Epithelial cell of esophagus (primary cell): ENCODE measurements around the gene GYPC.

Experiments used
- DNase-seq: peaks from one replicate; pipeline ENCODE4 v3.0.0; 2010; ENCODE audit warnings: low read depth
- H3K4me3 ChIP-seq: 2 replicates; pipeline ENCODE4 v1.5.1; 2011; ENCODE audit warnings: mild to moderate bottlenecking, low read length, control low read depth
- TF ChIP-seq, protein P1 (sequence below): IDR thresholded peaks from 2 replicates; pipeline ENCODE4 v1.5.1; 2011; ENCODE audit warnings: low read depth, mild to moderate bottlenecking, low read length, control low read depth, inconsistent platforms; ENCODE audit not compliant: insufficient read depth; ENCODE audit errors: missing control alignments

The GYPC gene

DNA sequence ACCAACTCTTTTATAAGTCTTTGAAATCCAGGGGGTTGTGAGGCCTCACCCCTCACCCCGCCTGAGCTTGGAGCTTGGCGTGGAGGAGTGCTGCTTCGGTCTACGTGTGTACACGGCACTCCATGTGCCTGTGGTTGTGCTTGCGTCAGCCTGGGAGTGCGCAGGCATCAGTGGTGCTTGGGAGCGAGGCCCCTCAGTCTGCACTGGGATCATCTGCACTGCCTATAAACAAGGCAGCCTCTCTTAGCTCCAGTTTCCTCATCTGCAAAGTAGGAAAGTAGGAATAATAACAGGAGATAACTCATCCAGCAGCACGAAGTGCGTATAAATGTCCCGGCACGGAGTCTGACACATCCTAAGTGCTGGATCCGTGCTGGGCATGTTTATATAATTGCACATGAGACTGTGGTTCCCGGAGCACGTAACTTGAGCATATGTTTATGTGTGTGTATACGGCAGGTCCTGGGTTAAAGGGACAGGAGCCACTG is 1.2 kb downstream of the GYPC start:
- TF ChIP-seq, protein P1, sequence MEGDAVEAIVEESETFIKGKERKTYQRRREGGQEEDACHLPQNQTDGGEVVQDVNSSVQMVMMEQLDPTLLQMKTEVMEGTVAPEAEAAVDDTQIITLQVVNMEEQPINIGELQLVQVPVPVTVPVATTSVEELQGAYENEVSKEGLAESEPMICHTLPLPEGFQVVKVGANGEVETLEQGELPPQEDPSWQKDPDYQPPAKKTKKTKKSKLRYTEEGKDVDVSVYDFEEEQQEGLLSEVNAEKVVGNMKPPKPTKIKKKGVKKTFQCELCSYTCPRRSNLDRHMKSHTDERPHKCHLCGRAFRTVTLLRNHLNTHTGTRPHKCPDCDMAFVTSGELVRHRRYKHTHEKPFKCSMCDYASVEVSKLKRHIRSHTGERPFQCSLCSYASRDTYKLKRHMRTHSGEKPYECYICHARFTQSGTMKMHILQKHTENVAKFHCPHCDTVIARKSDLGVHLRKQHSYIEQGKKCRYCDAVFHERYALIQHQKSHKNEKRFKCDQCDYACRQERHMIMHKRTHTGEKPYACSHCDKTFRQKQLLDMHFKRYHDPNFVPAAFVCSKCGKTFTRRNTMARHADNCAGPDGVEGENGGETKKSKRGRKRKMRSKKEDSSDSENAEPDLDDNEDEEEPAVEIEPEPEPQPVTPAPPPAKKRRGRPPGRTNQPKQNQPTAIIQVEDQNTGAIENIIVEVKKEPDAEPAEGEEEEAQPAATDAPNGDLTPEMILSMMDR = no peak
- H3K4me3 ChIP-seq = no peak overlapping the region
- DNase-seq = peak; percentile 7

GRCh38 chr2:126657636-126658318 is 1.8 kb downstream of the GYPC start:
- no peak overlapping the region for H3K4me3 ChIP-seq
- DNase-seq = peak; percentile 5
- TF ChIP-seq, protein P1 = no peak

DNA sequence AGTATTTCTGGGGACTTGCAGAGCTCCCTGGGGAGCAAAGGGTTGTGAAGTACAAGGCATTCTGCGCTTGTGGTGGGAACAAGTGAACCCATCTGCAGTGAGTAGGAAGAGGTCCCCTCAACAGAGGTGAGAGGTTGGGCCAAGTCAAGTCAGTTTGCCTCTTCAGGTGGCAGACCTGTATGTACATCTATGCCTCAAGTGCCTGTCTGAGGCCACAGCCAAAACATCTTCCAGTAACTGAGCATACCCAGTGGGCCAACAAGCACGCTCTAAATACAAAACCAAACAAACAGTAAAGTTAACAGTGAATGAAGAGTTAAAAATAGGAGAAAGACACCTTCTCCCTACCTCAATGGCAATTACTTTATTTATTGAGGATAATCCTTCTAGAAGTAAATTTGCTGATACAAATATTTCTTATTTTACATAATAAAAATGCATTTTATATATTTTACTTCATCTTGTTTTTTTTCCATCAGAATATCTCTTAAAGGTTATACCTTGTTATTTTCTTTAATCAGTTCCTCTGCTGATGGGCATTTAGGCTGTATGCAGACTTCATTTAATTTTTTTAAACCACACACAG is 2.5 kb downstream of the GYPC start:
- H3K4me3 ChIP-seq = no peak overlapping the region
- TF ChIP-seq, protein P1 = no peak
- DNase-seq = no peak

DNA sequence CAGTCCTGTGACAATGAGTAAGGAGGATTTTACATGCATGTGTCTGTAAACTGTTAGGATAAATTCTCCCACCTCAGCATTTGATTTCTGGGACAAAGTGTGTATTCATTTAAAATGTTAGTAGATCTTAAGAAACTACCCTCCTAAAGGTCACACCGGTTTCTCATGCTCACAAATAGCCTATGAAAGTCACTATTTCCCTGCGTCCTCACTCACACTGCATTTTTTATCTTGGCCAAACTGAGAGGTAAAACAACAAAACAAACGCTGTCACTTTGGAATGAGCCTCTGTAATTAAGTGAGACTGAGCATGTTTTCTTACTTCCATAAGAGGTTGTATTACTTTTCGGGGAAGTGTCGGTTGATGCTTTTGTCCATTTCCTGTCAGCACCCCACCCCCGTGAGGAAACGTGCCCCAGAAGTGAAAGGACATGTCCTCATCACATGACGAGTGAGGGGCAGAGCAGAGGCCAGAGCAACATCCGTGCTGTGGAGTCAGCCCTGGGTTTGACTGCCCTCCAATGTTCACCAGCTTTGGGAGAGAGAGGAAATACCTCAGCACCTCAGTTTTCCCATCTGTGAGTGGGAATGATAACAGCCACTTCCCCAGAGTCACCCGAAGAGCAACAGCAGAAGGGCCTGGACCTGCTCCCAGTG is 3.1 kb downstream of the GYPC start:
- no peak overlapping the region for H3K4me3 ChIP-seq
- no peak for DNase-seq

DNA sequence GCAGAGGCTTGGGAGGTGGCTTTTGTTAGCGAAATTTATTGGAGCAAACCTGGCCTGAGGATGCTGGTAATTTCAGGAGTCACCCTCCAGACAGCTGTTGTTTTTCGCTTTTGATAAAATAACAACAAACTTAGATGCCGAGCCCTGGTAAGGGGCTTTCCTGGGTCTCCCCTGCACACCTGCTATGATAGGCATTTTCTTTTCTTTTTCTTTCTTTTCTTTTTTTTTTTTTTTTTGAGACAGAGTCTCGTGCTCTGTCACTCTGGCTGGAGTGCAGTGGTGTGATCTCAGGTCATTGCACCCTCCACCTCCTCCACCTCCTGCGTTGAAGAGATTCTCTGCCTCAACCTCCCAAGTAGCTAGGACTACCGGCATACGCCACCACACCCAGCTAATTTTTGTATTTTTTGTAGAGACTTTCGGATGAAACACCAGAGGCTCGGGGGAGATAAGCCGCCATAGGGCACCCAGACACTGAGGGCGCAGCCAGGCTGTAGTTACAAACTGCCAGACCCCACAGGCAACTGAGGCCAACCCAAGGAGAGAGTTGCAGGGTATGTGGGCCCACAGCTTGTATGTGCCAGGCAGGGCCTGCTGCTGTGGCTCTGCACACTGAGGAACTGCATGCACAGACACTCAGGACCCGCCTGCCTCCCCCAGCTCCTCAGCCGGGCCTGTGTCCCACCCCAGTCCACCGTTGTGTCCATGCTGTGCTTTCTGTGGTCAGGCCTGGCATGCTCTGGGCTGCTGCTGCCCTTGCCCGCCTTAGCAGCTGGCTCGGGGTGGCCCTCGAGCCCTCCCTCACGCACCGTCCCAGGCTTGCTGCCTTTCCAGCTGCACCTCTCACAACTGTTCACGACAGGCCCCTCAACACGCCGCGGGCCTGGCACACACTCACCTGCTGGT is 3.9 kb downstream of the GYPC start:
- DNase-seq = no peak
- no peak overlapping the region for H3K4me3 ChIP-seq

More for the DNA sequence above, 3.1 kb downstream of the GYPC start:
- TF ChIP-seq, protein P1 = no peak

DNA sequence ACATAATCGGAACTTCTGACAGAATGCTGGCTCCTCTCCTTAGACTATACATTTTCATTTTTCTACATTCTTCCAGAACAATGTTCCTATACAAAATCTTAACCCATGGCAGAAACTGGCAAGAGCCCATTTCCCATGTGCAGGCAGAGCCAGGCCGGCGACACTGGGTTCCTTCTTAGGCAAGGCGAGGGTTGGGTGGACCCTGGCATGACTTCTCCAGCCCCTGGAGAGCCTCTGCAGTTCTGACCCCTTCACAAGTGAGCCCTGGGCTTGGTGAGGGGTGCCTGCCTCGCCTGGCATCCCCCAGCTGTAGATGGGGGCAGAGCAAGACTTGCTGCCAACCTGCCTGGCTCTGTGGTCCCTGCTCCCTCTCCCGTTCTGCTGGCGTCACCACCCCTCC is 5.0 kb downstream of the GYPC start:
- TF ChIP-seq, protein P1 = no peak
- no peak overlapping the region for H3K4me3 ChIP-seq
- no peak for DNase-seq

More for the DNA sequence above, 3.9 kb downstream of the GYPC start:
- TF ChIP-seq, protein P1 = no peak
